Colonic mucosa (tissue), 4 donors: Measurements from ENCODE around the gene SF3B2. TPM values are rescaled to one million over a fixed set of nuclear protein-coding genes. Genes with fewer than 3 reads are reported as not detected.

ENCODE experiments used
- DNase-seq: peaks from one replicate; pipeline ENCODE4 v3.0.0-alpha.2; 2020
- H3K27ac ChIP-seq: fragments of 200-600 bp; one replicate; pipeline ENCODE4 v1.8.0; 2021
- H3K27me3 ChIP-seq: fragments of 200-600 bp; one replicate; pipeline ENCODE4 v1.8.0; 2021
- H3K36me3 ChIP-seq: fragments of 200-600 bp; one replicate; pipeline ENCODE4 v1.8.0; 2021
- H3K4me1 ChIP-seq: fragments of 200-600 bp; one replicate; pipeline ENCODE4 v1.8.0; 2021; ENCODE audit warnings: mild to moderate bottlenecking
- H3K4me3 ChIP-seq: fragments of 200-600 bp; one replicate; pipeline ENCODE4 v1.8.0; 2021
- H3K9ac ChIP-seq, 2 donors: one replicate each; pipeline ENCODE4 v1.7.0; 2013; ENCODE audit warnings: control low read depth in 2 of 2, low read depth in 2 of 2, low read length in 2 of 2
- H3K9me3 ChIP-seq: fragments of 200-600 bp; one replicate; pipeline ENCODE4 v1.8.0; 2021
- CTCF ChIP-seq: fragments of 200-600 bp; IDR thresholded peaks from one replicate; pipeline ENCODE4 v1.8.0; 2022; ENCODE audit warnings: antibody characterized with exemption, mild to moderate bottlenecking
- intact Hi-C: fragments of 100-400 bp; cut with DNase I; formaldehyde crosslinking; loops from one replicate; pipeline ENCODE4 v1.14.1; 2022
- total RNA-seq, 2 donors: library from RNA; stranded (reverse); fragmentation: NEBNext Ultra II Directional in 1 of 2; extraction: Animal tissue kit (Norgen Biotek cat#: 25700) in 1 of 2; gene quantifications; one replicate each; pipeline ENCODE4 v1.2.1, GENCODE V29; 2021
- donor health status: healthy.
- donor health status: DM: no; HTN: no; CAD: no.
- donor health status: DM: no; HTN: no; CAD: no.

Gene SF3B2
- total RNA-seq, 2 donors from 2014 or later = 139 to 196 TPM

- no peaks in the 10 kb centered on the region for H3K4me1 ChIP-seq
- H3K36me3 ChIP-seq = peaks cover 37% of the 10 kb centered on the region
- no peak overlapping the region for H3K27ac ChIP-seq
- intact Hi-C loops = no loop called here
- no peaks in the 10 kb centered on the region for H3K27me3 ChIP-seq
- TF ChIP-seq CTCF = no peak
- no peak overlapping the region for H3K9ac ChIP-seq
- DNase-seq = no peak
- H3K4me3 ChIP-seq = no peak overlapping the region
- no peaks in the 10 kb centered on the region for H3K9me3 ChIP-seq
These were observed 12.4 kb downstream of the SF3B2 start for GRCh38 chr11:66064571-66064970.

GRCh38 chr11:66066751-66067150 lies 14.6 kb downstream of the SF3B2 start:
- intact Hi-C loops = no loop called here
- no peak overlapping the region for H3K4me3 ChIP-seq
- H3K27ac ChIP-seq = no peak overlapping the region
- no peak for DNase-seq
- peaks cover 24% of the 10 kb centered on the region for H3K36me3 ChIP-seq
- H3K9ac ChIP-seq = no peak overlapping the region
- TF ChIP-seq CTCF = no peak
- no peaks in the 10 kb centered on the region for H3K9me3 ChIP-seq
- no peaks in the 10 kb centered on the region for H3K4me1 ChIP-seq
- no peaks in the 10 kb centered on the region for H3K27me3 ChIP-seq

- Histone ChIP-seq H3K27me3 (no peaks in the 10 kb centered on the region), H3K27ac (no peak overlapping the region), H3K9me3 (no peaks in the 10 kb centered on the region), H3K4me3 (no peak overlapping the region), H3K4me1 (no peaks in the 10 kb centered on the region), H3K9ac (no peak overlapping the region), H3K36me3 (peaks cover 19% of the 10 kb centered on the region)
- intact Hi-C loops = no loop called here
- TF ChIP-seq CTCF = no peak
- no peak for DNase-seq
These were observed 15.5 kb downstream of the SF3B2 start for GRCh38 chr11:66067640-66068039.

- intact Hi-C loops = no loop called here
- H3K27me3 ChIP-seq = no peaks in the 10 kb centered on the region
- H3K4me3 ChIP-seq = no peak overlapping the region
- peak; percentile 89 for TF ChIP-seq CTCF
- H3K27ac ChIP-seq = peak overlapping the region; percentile 94
- DNase-seq = peak; percentile 75
- peaks cover 18% of the 10 kb centered on the region for H3K36me3 ChIP-seq
- no peaks in the 10 kb centered on the region for H3K9me3 ChIP-seq
- H3K4me1 ChIP-seq = no peaks in the 10 kb centered on the region
- H3K9ac ChIP-seq = no peak overlapping the region
These were observed 16.1 kb downstream of the SF3B2 start for GRCh38 chr11:66068154-66068821.

- Histone ChIP-seq H3K9ac (peak overlapping the region; percentile 53 to 96), H3K4me1 (no peaks in the 10 kb centered on the region), H3K27me3 (no peaks in the 10 kb centered on the region), H3K36me3 (peaks cover 12% of the 10 kb centered on the region), H3K27ac (peak overlapping the region; percentile 94), H3K9me3 (no peaks in the 10 kb centered on the region), H3K4me3 (peak overlapping the region; percentile 62)
- TF ChIP-seq CTCF = no peak
- peak; percentile 59 for DNase-seq
- intact Hi-C loops = no loop called here
These were observed 17.0 kb downstream of the SF3B2 start for GRCh38 chr11:66068923-66069714.
